Stomach (tissue), 9 donors: ENCODE data around the gene SLC26A2. TPM values are rescaled to one million over a fixed set of nuclear protein-coding genes. Genes with fewer than 3 reads are reported as not detected.

ENCODE experiments used
- DNase-seq, 2 donors: peaks; one replicate each; pipeline versions ENCODE4 v3.0.0 to v3.0.0-alpha.2; 2013 to 2019
- H3K27ac ChIP-seq, 5 donors: fragments of 200-600 bp in 4 of 5; sonication (generic) in 4 of 5; one replicate each; pipeline ENCODE4 v1.5.1; 2013 to 2019; ENCODE audit warnings: mild to moderate bottlenecking in 1 of 5, moderate library complexity in 1 of 5
- H3K27me3 ChIP-seq, 3 donors: fragments of 200-600 bp; sonication (generic); one replicate each; pipeline ENCODE4 v1.5.1; 2017 to 2019; ENCODE audit warnings: mixed run types in 1 of 3
- H3K36me3 ChIP-seq, 4 donors: fragments of 200-600 bp; sonication (generic); 1 replicate in 3 of 4; 2 replicates in 1 of 4; pipeline ENCODE4 v1.5.1; 2016 to 2019
- H3K4me1 ChIP-seq, 4 donors: fragments of 200-600 bp; sonication (generic); one replicate each; pipeline ENCODE4 v1.5.1; 2016 to 2019
- H3K4me3 ChIP-seq, 4 donors: fragments of 200-600 bp; sonication (generic) in 3 of 4; one replicate each; pipeline ENCODE4 v1.5.1; 2016 to 2019; ENCODE audit warnings: mild to moderate bottlenecking in 1 of 4
- H3K9me3 ChIP-seq, 4 donors: fragments of 200-600 bp; sonication (generic); one replicate each; pipeline ENCODE4 v1.5.1; 2016 to 2019
- EP300 ChIP-seq: sonication (generic); formaldehyde crosslinking; IDR thresholded peaks from one replicate; pipeline ENCODE4 v1.6.1; 2017; ENCODE audit warnings: antibody characterized with exemption
- POLR2A ChIP-seq, 4 donors: fragments of 450-650 bp; IDR thresholded peaks; one replicate each; pipeline ENCODE4 v1.6.1; 2016; ENCODE audit warnings: antibody characterized with exemption in 4 of 4, control low read depth in 2 of 4, mild to moderate bottlenecking in 1 of 4, moderate library complexity in 1 of 4
- POLR2AphosphoS5 ChIP-seq, 3 donors: sonication (generic); formaldehyde crosslinking; IDR thresholded peaks; one replicate each; pipeline ENCODE4 v1.6.1; 2016; ENCODE audit warnings: antibody characterized with exemption in 3 of 3
- WGBS, 5 donors: extraction: QIAGEN DNeasy Blood & Tissue Kit in 3 of 5; methylation state at CpG; one replicate each; pipeline versions ENCODE4 v1.1.5 to v1.1.7; 2013 to 2018; 5-methylcytosine and 5-hydroxymethylcytosine counted together
- intact Hi-C: fragments of 100-400 bp; cut with DNase I; formaldehyde crosslinking; loops from one replicate; pipeline ENCODE4 v1.15.1; 2023; ENCODE audit warnings: low total_unique reads
- polyA plus RNA-seq, 3 donors: library from polyadenylated mRNA; stranded (reverse); fragments of 200-250 nt; gene quantifications; one replicate each; pipeline ENCODE4 v1.2.3, GENCODE V29; 2013
- total RNA-seq, 5 donors: library from RNA; depleted of rRNA; stranded (reverse); fragments of >200 nt; gene quantifications; one replicate each; pipeline versions ENCODE4 v1.1.0 to v1.2.3, GENCODE V29; 2014 to 2016
- TF ChIP-seq, protein P1 (sequence below), 7 experiments: fragments of 450-650 bp in 4 of 7; fragments of 200-600 bp in 3 of 7; sonication (generic) in 3 of 7; IDR thresholded peaks; one replicate each; pipeline ENCODE4 v1.5.1; 2016 to 2019; ENCODE audit warnings: antibody characterized with exemption in 7 of 7, control low read depth in 2 of 7, mild to moderate bottlenecking in 1 of 7
- donor health status: healthy with polysubstance abuse.
- donor health status: Bipolar disorder and iron deficiency.
- donor health status: healthy.

SLC26A2 gene
- total and polyA plus RNA-seq, 8 donors = 0.81 to 135 (median 7.5) TPM

DNA sequence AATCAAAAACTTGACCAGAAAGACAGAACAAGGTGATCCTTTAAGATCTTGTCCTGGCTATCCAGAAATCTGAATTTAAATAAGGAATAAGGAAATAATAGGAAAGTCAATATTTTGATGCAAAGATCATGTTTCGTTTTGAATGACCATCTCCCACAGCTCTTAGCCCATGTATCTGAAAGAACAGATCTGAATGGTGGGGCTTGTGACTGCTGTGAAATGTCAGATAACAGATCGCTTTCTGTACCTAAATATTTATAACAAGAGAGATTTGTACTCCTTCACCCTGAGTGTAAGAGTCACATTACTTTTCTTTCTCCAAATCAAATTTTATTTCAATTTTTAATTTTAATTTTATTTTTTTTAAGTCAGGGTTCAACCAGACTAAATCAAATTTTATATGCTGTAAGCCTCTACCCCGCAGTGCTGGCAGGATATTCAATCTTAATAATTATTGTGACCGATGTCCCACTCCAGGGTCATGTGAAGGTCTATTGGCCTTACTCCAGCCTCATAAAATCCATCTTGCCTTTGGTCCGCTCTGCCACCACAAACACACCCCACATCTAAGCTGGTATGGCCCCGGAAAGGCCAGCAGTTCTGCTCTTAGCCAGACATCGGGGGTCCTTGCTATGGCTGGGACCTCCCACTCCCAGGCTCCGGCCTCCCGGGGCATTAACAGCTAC is 7.0 kb upstream of the SLC26A2 start:
- no peak for TF ChIP-seq POLR2AphosphoS5 (IDR thresholded peaks at IDR 0.05)
- TF ChIP-seq, protein P1, sequence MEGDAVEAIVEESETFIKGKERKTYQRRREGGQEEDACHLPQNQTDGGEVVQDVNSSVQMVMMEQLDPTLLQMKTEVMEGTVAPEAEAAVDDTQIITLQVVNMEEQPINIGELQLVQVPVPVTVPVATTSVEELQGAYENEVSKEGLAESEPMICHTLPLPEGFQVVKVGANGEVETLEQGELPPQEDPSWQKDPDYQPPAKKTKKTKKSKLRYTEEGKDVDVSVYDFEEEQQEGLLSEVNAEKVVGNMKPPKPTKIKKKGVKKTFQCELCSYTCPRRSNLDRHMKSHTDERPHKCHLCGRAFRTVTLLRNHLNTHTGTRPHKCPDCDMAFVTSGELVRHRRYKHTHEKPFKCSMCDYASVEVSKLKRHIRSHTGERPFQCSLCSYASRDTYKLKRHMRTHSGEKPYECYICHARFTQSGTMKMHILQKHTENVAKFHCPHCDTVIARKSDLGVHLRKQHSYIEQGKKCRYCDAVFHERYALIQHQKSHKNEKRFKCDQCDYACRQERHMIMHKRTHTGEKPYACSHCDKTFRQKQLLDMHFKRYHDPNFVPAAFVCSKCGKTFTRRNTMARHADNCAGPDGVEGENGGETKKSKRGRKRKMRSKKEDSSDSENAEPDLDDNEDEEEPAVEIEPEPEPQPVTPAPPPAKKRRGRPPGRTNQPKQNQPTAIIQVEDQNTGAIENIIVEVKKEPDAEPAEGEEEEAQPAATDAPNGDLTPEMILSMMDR (IDR thresholded peaks at IDR 0.05) = no peak
- no peak for TF ChIP-seq EP300
- TF ChIP-seq POLR2A (IDR thresholded peaks at IDR 0.05) = no peak
- H3K36me3 ChIP-seq = no peaks in the 10 kb centered on the region
- intact Hi-C loops = no loop called here
- no peak overlapping the region for H3K4me3 ChIP-seq
- H3K9me3 ChIP-seq = no peaks in the 10 kb centered on the region
- no peaks in the 10 kb centered on the region for H3K27me3 ChIP-seq
- DNase-seq = no peak
- H3K27ac ChIP-seq = no peak overlapping the region
- H3K4me1 ChIP-seq = no peaks in the 10 kb centered on the region
- 73 to 81% (median 80%) methylated on average over 9 of the region's 9 CpGs for WGBS, 5 donors

DNA sequence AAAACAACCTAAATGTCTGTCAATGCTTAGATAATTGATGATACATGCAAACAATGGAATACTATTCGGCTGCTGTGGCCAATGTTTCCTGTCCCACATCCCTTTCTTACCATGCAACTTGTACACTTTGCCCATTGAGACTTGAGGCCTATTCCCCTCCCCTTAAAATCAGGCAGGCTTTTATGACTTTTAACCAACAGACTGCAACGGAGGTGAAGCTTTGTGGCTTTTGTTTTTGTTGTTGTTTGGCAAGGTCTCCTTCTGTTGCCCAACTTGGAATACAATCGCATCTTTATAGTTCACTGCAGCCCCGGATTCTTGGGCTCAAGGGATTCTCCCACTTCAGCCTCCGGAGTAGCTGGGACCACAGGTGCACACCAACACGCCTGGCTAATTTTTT is 5.8 kb upstream of the SLC26A2 start:
- 79 to 88% (median 85%) methylated on average over 6 of the region's 6 CpGs for WGBS, 5 donors
- DNase-seq = no peak
- no peaks in the 10 kb centered on the region for H3K9me3 ChIP-seq
- peaks cover 4 to 8% (median 6%) of the 10 kb centered on the region in 4 donors for H3K4me1 ChIP-seq
- H3K27me3 ChIP-seq = no peaks in the 10 kb centered on the region
- no peak overlapping the region for H3K27ac ChIP-seq
- no peak overlapping the region for H3K4me3 ChIP-seq
- intact Hi-C loops = no loop called here
- no peaks in the 10 kb centered on the region for H3K36me3 ChIP-seq
- TF ChIP-seq POLR2A (IDR thresholded peaks at IDR 0.05) (no peak), EP300 (no peak), POLR2AphosphoS5 (IDR thresholded peaks at IDR 0.05) (no peak)
- TF ChIP-seq, protein P1 (IDR thresholded peaks at IDR 0.05) = no peak

- H3K4me1 ChIP-seq = peaks cover 10 to 21% (median 18%) of the 10 kb centered on the region in 4 donors
- H3K9me3 ChIP-seq = no peaks in the 10 kb centered on the region
- H3K27ac ChIP-seq = no peak overlapping the region
- no peaks in the 10 kb centered on the region for H3K36me3 ChIP-seq
- no peak overlapping the region for H3K4me3 ChIP-seq
- 70 to 77% (median 75%) methylated on average over 5 of the region's 5 CpGs for WGBS, 5 donors
- TF ChIP-seq, protein P1 (IDR thresholded peaks at IDR 0.05) = no peak
- TF ChIP-seq POLR2A (IDR thresholded peaks at IDR 0.05) (no peak), EP300 (no peak), POLR2AphosphoS5 (IDR thresholded peaks at IDR 0.05) (no peak)
- DNase-seq = no peak
- intact Hi-C loops = no loop called here
- H3K27me3 ChIP-seq = no peaks in the 10 kb centered on the region
These were observed 3.9 kb upstream of the SLC26A2 start for GRCh38 chr5:149956685-149957084.

DNA sequence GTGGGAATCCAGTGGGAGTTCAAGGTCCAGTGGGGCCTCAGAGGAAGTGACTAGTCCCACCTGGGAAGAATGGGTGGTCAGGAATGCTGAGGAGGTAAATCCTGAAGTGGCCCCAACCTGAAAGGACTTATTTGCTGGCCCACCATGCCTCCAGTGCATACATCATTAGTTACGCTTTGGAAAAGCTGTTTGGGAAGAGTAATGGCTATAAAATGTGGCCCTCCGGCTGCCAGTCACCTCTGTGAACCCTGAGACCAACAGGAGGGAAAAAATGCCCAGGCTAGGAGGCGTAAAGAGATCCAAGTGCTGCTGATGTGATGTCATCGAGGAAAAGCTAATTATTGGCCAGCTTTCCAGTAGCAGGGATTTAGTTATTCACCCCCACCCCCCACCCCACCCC is 2.7 kb upstream of the SLC26A2 start:
- WGBS, 5 donors = 78 to 89% (median 86%) methylated on average over 4 of the region's 4 CpGs
- intact Hi-C loops = no loop called here
- Histone ChIP-seq H3K4me1 (peaks cover 11 to 21% (median 20%) of the 10 kb centered on the region in 4 donors), H3K36me3 (no peaks in the 10 kb centered on the region), H3K27ac (no peak overlapping the region), H3K9me3 (no peaks in the 10 kb centered on the region), H3K27me3 (no peaks in the 10 kb centered on the region), H3K4me3 (no peak overlapping the region)
- DNase-seq = no peak
- TF ChIP-seq EP300 (no peak), POLR2A (IDR thresholded peaks at IDR 0.05) (no peak), POLR2AphosphoS5 (IDR thresholded peaks at IDR 0.05) (no peak)
- TF ChIP-seq, protein P1 (IDR thresholded peaks at IDR 0.05) = no peak
